Prostate gland (tissue), 2 donors: Measurements from ENCODE around the gene NLN.

Source experiments
- POLR2A ChIP-seq: fragments of 450-650 bp; IDR thresholded peaks from one replicate; pipeline ENCODE4 v1.6.1; 2016; ENCODE audit warnings: antibody characterized with exemption, mild to moderate bottlenecking
- POLR2AphosphoS5 ChIP-seq: sonication (generic); formaldehyde crosslinking; IDR thresholded peaks from one replicate; pipeline ENCODE4 v1.6.1; 2017; ENCODE audit warnings: antibody characterized with exemption
- TF ChIP-seq, protein P1 (sequence below), 4 experiments: fragments of 200-600 bp in 2 of 4; fragments of 450-650 bp in 2 of 4; sonication (generic) in 2 of 4; IDR thresholded peaks; 1 replicate in 3 of 4; 2 replicates in 1 of 4; pipeline ENCODE4 v1.5.1; 2016 to 2019; ENCODE audit warnings: antibody characterized with exemption in 4 of 4, mild to moderate bottlenecking in 2 of 4, moderate library complexity in 2 of 4

DNA sequence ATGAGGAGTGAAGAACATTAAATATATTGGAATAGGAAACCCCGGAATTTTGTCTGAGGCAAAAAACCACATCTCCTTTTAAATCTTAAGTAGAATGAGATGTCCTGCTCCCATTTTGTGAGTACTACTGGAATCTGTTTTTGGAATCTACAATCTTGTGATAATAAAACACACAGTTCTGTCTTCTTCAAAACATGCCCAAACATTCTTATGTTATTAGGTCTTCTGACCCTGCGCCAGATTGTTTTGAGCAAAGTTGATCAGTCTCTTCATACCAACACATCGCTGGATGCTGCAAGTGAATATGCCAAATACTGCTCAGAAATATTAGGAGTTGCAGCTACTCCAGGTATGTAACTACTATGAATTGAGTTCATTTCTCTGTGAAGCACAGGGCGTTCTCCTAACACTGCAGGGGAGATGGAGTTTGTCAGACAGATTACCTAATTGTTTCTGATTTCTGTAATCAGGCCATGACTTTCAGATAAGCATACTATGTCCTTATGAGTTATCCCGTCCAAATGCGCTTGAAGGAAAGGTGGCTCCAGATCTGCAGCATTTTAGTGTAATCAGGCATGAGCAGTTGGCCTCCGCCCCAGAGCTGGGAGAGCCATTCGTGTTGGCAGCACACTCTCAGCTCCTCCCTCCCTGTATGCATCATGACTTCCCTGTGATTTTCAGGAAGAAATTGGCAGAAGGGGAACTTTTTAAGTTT lies 88.0 kb downstream of the NLN start:
- TF ChIP-seq, protein P1, sequence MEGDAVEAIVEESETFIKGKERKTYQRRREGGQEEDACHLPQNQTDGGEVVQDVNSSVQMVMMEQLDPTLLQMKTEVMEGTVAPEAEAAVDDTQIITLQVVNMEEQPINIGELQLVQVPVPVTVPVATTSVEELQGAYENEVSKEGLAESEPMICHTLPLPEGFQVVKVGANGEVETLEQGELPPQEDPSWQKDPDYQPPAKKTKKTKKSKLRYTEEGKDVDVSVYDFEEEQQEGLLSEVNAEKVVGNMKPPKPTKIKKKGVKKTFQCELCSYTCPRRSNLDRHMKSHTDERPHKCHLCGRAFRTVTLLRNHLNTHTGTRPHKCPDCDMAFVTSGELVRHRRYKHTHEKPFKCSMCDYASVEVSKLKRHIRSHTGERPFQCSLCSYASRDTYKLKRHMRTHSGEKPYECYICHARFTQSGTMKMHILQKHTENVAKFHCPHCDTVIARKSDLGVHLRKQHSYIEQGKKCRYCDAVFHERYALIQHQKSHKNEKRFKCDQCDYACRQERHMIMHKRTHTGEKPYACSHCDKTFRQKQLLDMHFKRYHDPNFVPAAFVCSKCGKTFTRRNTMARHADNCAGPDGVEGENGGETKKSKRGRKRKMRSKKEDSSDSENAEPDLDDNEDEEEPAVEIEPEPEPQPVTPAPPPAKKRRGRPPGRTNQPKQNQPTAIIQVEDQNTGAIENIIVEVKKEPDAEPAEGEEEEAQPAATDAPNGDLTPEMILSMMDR (IDR thresholded peaks at IDR 0.05), result no peak
- no peak for TF ChIP-seq POLR2AphosphoS5
- TF ChIP-seq POLR2A, result no peak
